Measurements from ENCODE around the gene LMAN2L. TPM values are rescaled to one million over a fixed set of nuclear protein-coding genes. Genes with fewer than 3 reads are reported as not detected.

Gene LMAN2L, protein sequence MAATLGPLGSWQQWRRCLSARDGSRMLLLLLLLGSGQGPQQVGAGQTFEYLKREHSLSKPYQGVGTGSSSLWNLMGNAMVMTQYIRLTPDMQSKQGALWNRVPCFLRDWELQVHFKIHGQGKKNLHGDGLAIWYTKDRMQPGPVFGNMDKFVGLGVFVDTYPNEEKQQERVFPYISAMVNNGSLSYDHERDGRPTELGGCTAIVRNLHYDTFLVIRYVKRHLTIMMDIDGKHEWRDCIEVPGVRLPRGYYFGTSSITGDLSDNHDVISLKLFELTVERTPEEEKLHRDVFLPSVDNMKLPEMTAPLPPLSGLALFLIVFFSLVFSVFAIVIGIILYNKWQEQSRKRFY
- 18.5 TPM for polyA plus RNA-seq (2013, experiment 1 of 2)
- 19.6 TPM for polyA plus RNA-seq (2013, experiment 2 of 2)

- under 1% methylated on average over 35 of the region's 43 CpGs for WGBS
- Histone ChIP-seq H2BK120ac (ENCODE audit: low read depth, low read length) (no peak within 1 kb of the TSS), H3K36me3 (ENCODE audit: control insufficient read depth in 1 of 2, insufficient read depth in 2 of 2, low read depth in 1 of 2, low read length in 2 of 2) (peaks cover 4 to 22% of the 10 kb centered on the region in 2 experiments), H2AFZ (ENCODE audit: low read depth, low read length) (peak within 1 kb of the TSS; percentile 54), H3K27me3 (ENCODE audit: control insufficient read depth in 1 of 2, insufficient read depth in 1 of 2, low read length in 2 of 2) (peaks cover 0 to 5% of the 10 kb centered on the region in 2 experiments), H3K4me2 (ENCODE audit: low read length, poor library complexity, severe bottlenecking) (peak within 1 kb of the TSS; percentile 75), H2BK15ac (ENCODE audit: low read depth, poor library complexity, severe bottlenecking) (no peak within 1 kb of the TSS), H3K23ac (ENCODE audit: low read length in 2 of 2) (no peak within 1 kb of the TSS), H3K14ac (ENCODE audit: low read length in 2 of 2) (peak within 1 kb of the TSS in 1 of 2 experiments; percentile 6), H3K18ac (ENCODE audit: low read depth in 1 of 2, low read length in 2 of 2) (peak within 1 kb of the TSS; percentile 77 to 80), H3K27ac (ENCODE audit: low read length, poor library complexity, severe bottlenecking) (peak within 1 kb of the TSS; percentile 38), H4K8ac (ENCODE audit: low read length) (peak within 1 kb of the TSS; percentile 73), H3K79me1 (replicated peaks; ENCODE audit: low read length, poor library complexity, severe bottlenecking) (peaks cover 31% of the 10 kb centered on the region), H3K4me3 (ENCODE audit: insufficient read depth in 1 of 2, low read depth in 1 of 2, low read length in 2 of 2) (peak within 1 kb of the TSS; percentile 94 to 95), H3K9ac (ENCODE audit: low read length) (peak within 1 kb of the TSS; percentile 93), H2AK5ac (ENCODE audit: low read length, severe bottlenecking) (no peak within 1 kb of the TSS), H3K4me1 (ENCODE audit: control insufficient read depth, insufficient read depth, low read depth, low read length) (no peaks in the 10 kb centered on the region), H2BK5ac (ENCODE audit: low read depth, low read length, poor library complexity, severe bottlenecking) (no peak within 1 kb of the TSS), H3K9me3 (ENCODE audit: control insufficient read depth, low read length) (no peaks in the 10 kb centered on the region), H2BK12ac (ENCODE audit: low read length in 2 of 2) (peak within 1 kb of the TSS in 1 of 2 experiments; percentile 31), H4K91ac (ENCODE audit: low read length) (peak within 1 kb of the TSS; percentile 18), H3K4ac (ENCODE audit: low read depth in 1 of 2, low read length in 2 of 2) (peak within 1 kb of the TSS; percentile 42 to 70)
- DNase-seq: peak; percentile 98
Observed at GRCh38 chr2:96739633-96740428, at the start of gene LMAN2L. TSS of gene LMAN2L (minus strand) at chr2:96740064. CDS start at chr2:96740040, 24 bp downstream.

DNA sequence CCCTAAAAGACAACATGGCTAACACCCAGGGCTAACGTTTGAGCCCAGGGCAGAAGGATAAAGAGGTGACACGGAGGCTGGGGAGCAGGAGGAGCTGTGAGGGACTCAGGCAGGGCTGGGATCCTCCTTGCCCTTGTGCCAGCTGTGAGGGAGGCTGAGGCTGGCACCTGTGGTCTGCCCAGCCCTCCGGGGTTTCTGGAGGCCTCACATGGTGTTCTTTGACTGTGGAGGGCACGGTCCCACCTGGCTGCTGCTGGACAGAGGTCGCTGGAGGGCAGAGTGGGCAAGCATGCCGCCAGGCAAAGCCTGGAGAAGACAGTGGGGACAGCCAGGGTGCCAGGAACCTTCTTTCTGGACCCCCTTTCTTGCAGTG lies 49.4 kb upstream of the LMAN2L start:
- Histone ChIP-seq H4K91ac (ENCODE audit: low read length) (no peak overlapping the region), H3K27ac (ENCODE audit: low read length, poor library complexity, severe bottlenecking) (no peak overlapping the region), H3K4me3 (ENCODE audit: insufficient read depth in 1 of 2, low read depth in 1 of 2, low read length in 2 of 2) (no peak overlapping the region), H3K27me3 (ENCODE audit: control insufficient read depth in 1 of 2, insufficient read depth in 1 of 2, low read length in 2 of 2) (no peaks in the 10 kb centered on the region), H3K36me3 (ENCODE audit: control insufficient read depth in 1 of 2, insufficient read depth in 2 of 2, low read depth in 1 of 2, low read length in 2 of 2) (no peaks in the 10 kb centered on the region), H3K9me3 (ENCODE audit: control insufficient read depth, low read length) (no peaks in the 10 kb centered on the region), H2BK5ac (ENCODE audit: low read depth, low read length, poor library complexity, severe bottlenecking) (no peak overlapping the region), H3K4me1 (ENCODE audit: control insufficient read depth, insufficient read depth, low read depth, low read length) (peaks cover 9% of the 10 kb centered on the region), H3K23ac (ENCODE audit: low read length in 2 of 2) (no peak overlapping the region), H3K9ac (ENCODE audit: low read length) (no peak overlapping the region), H2AK5ac (ENCODE audit: low read length, severe bottlenecking) (no peak overlapping the region), H3K4me2 (ENCODE audit: low read length, poor library complexity, severe bottlenecking) (no peak overlapping the region), H2BK15ac (ENCODE audit: low read depth, poor library complexity, severe bottlenecking) (no peak overlapping the region), H2BK12ac (ENCODE audit: low read length in 2 of 2) (no peak overlapping the region), H3K18ac (ENCODE audit: low read depth in 1 of 2, low read length in 2 of 2) (no peak overlapping the region), H2BK120ac (ENCODE audit: low read depth, low read length) (no peak overlapping the region), H4K8ac (ENCODE audit: low read length) (no peak overlapping the region), H3K4ac (ENCODE audit: low read depth in 1 of 2, low read length in 2 of 2) (no peak overlapping the region), H3K14ac (ENCODE audit: low read length in 2 of 2) (no peak overlapping the region), H2AFZ (ENCODE audit: low read depth, low read length) (no peak overlapping the region), H3K79me1 (replicated peaks; ENCODE audit: low read length, poor library complexity, severe bottlenecking) (peaks cover 15% of the 10 kb centered on the region)
- WGBS: 90% methylated on average over 6 of the region's 6 CpGs
- DNase-seq: no peak

- Histone ChIP-seq H2BK5ac (ENCODE audit: low read depth, low read length, poor library complexity, severe bottlenecking) (no peak overlapping the region), H3K9me3 (ENCODE audit: control insufficient read depth, low read length) (no peaks in the 10 kb centered on the region), H2AFZ (ENCODE audit: low read depth, low read length) (no peak overlapping the region), H3K14ac (ENCODE audit: low read length in 2 of 2) (no peak overlapping the region), H3K79me1 (replicated peaks; ENCODE audit: low read length, poor library complexity, severe bottlenecking) (peaks cover 15% of the 10 kb centered on the region), H2AK5ac (ENCODE audit: low read length, severe bottlenecking) (no peak overlapping the region), H3K4ac (ENCODE audit: low read depth in 1 of 2, low read length in 2 of 2) (no peak overlapping the region), H2BK12ac (ENCODE audit: low read length in 2 of 2) (no peak overlapping the region), H3K23ac (ENCODE audit: low read length in 2 of 2) (no peak overlapping the region), H3K4me1 (ENCODE audit: control insufficient read depth, insufficient read depth, low read depth, low read length) (peaks cover 9% of the 10 kb centered on the region), H3K9ac (ENCODE audit: low read length) (no peak overlapping the region), H4K8ac (ENCODE audit: low read length) (peak overlapping the region; percentile 77), H3K27ac (ENCODE audit: low read length, poor library complexity, severe bottlenecking) (no peak overlapping the region), H4K91ac (ENCODE audit: low read length) (no peak overlapping the region), H3K4me3 (ENCODE audit: insufficient read depth in 1 of 2, low read depth in 1 of 2, low read length in 2 of 2) (no peak overlapping the region), H3K18ac (ENCODE audit: low read depth in 1 of 2, low read length in 2 of 2) (no peak overlapping the region), H2BK120ac (ENCODE audit: low read depth, low read length) (no peak overlapping the region), H3K4me2 (ENCODE audit: low read length, poor library complexity, severe bottlenecking) (no peak overlapping the region), H2BK15ac (ENCODE audit: low read depth, poor library complexity, severe bottlenecking) (no peak overlapping the region), H3K27me3 (ENCODE audit: control insufficient read depth in 1 of 2, insufficient read depth in 1 of 2, low read length in 2 of 2) (no peaks in the 10 kb centered on the region), H3K36me3 (ENCODE audit: control insufficient read depth in 1 of 2, insufficient read depth in 2 of 2, low read depth in 1 of 2, low read length in 2 of 2) (no peaks in the 10 kb centered on the region)
- peak; percentile 34 for DNase-seq
- WGBS: 87% methylated on average over 17 of the region's 17 CpGs
Observed at GRCh38 chr2:96788442-96789244, 48.8 kb upstream of the LMAN2L start.
